CD8-positive, alpha-beta memory T cell (primary cell): Measurements from ENCODE around the gene ICAM1. TPM values are rescaled to one million over a fixed set of nuclear protein-coding genes. Genes with fewer than 3 reads are reported as not detected.

Experiments used
- CTCF ChIA-PET: fragments of 350-600 bp; sonication (Branson Sonifier 250); formaldehyde crosslinking; loops from one replicate; lab custom pipeline; 2021; ENCODE audit warnings: antibody characterized with exemption; lab: Charles Lee
- POLR2A ChIA-PET: fragments of 350-600 bp; sonication (Branson Sonifier 250); formaldehyde crosslinking; loops from one replicate; lab custom pipeline; 2021; ENCODE audit warnings: antibody characterized with exemption; lab: Charles Lee
- DNase-seq, 5 donors: peaks; one replicate each; pipeline versions ENCODE4 v3.0.0 to v3.0.0-alpha.2; 2020 to 2022; ENCODE audit warnings: mixed read lengths in 1 of 5
- H3K27ac ChIP-seq: one replicate; pipeline ENCODE4 v1.7.0; 2013; ENCODE audit warnings: low read depth, mild to moderate bottlenecking, low read length, moderate library complexity
- H3K27me3 ChIP-seq: 2 replicates; pipeline ENCODE4 v1.7.0; 2013; ENCODE audit warnings: low read length, mild to moderate bottlenecking; ENCODE audit not compliant: insufficient read depth, poor library complexity, severe bottlenecking
- H3K36me3 ChIP-seq: 2 replicates; pipeline ENCODE4 v1.7.0; 2013; ENCODE audit warnings: mild to moderate bottlenecking, low read length, moderate library complexity; ENCODE audit not compliant: insufficient read depth
- H3K4me1 ChIP-seq: 2 replicates; pipeline ENCODE4 v1.7.0; 2013; ENCODE audit warnings: mild to moderate bottlenecking, low read length, moderate library complexity; ENCODE audit not compliant: insufficient read depth
- H3K4me3 ChIP-seq: 2 replicates; pipeline ENCODE4 v1.7.0; 2013; ENCODE audit warnings: mild to moderate bottlenecking, low read length
- H3K9me3 ChIP-seq: 2 replicates; pipeline ENCODE4 v1.7.0; 2013; ENCODE audit warnings: mild to moderate bottlenecking, low read length
- H3K27ac Mint-ChIP-seq, 8 donors: one replicate each; pipeline ENCODE4 v1.8.0; 2020 to 2021; ENCODE audit warnings: mixed read lengths in 8 of 8, mild to moderate bottlenecking in 6 of 8, inconsistent platforms in 3 of 8, moderate library complexity in 3 of 8
- H3K27me3 Mint-ChIP-seq, 2 donors: one replicate each; pipeline ENCODE4 v1.8.0; 2020 to 2021; ENCODE audit warnings: mixed read lengths in 2 of 2, mild to moderate bottlenecking in 1 of 2, moderate library complexity in 1 of 2
- H3K36me3 Mint-ChIP-seq, 3 donors: one replicate each; pipeline ENCODE4 v1.8.0; 2020 to 2021; ENCODE audit warnings: mixed read lengths in 3 of 3, inconsistent platforms in 1 of 3, mild to moderate bottlenecking in 1 of 3
- H3K4me1 Mint-ChIP-seq, 3 donors: one replicate each; pipeline ENCODE4 v1.8.0; 2020 to 2021; ENCODE audit warnings: mixed read lengths in 3 of 3, inconsistent platforms in 1 of 3, mild to moderate bottlenecking in 1 of 3
- H3K4me3 Mint-ChIP-seq, 7 donors: one replicate each; pipeline ENCODE4 v1.8.0; 2020 to 2021; ENCODE audit warnings: mixed read lengths in 7 of 7, mild to moderate bottlenecking in 6 of 7, moderate library complexity in 4 of 7, inconsistent platforms in 2 of 7
- H3K9me3 Mint-ChIP-seq, 5 donors: one replicate each; pipeline ENCODE4 v1.8.0; 2020 to 2022; ENCODE audit warnings: mixed read lengths in 5 of 5, mild to moderate bottlenecking in 3 of 5, moderate library complexity in 2 of 5, inconsistent platforms in 1 of 5
- polyA plus RNA-seq: library from polyadenylated mRNA; unstranded; fragments of 300-500 nt; fragmentation: Illumina TruSeq; gene quantifications from one replicate; pipeline ENCODE4 v1.2.3, GENCODE V29; 2021
- total RNA-seq, 2 experiments: library from RNA; stranded (reverse); gene quantifications; one replicate each; pipeline ENCODE4 v1.2.3, GENCODE V29; 2021

The ICAM1 gene
- total and polyA plus RNA-seq, 3 experiments from 2014 or later: 13.1 to 66.8 (median 65.8) TPM

DNA sequence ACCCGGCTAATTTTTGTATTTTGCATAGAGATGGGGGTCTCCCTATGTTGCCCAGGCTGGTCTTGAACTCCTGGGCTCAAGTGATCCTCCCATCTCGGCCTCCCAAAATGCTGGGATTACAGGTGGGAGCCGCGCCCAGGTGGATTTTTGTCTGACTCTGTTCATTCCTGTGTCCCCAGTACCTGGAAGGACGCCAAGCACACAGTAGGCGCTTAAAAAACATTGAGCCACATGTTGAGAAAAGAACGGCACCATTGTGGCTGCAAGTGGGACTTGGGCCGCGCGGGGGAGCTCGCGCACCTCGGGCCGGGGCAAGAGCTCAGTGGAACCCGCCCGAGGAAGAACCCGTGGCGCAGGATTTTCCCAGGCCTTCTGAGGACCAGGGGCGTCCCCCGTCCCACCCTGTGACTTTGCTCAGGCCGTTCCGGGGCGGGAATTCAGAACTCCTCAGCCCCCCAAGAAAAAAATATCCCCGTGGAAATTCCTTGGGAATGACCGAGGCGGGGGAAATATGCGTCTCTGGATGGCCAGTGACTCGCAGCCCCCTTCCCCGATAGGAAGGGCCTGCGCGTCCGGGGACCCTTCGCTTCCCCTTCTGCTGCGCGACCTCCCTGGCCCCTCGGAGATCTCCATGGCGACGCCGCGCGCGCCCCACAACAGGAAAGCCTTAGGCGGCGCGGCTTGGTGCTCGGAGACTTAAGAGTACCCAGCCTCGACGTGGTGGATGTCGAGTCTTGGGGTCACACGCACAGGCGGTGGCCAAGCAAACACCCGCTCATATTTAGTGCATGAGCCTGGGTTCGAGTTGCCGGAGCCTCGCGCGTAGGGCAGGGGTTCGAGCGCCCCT is 1.4 kb upstream of the ICAM1 start:
- no peaks in the 10 kb centered on the region for H3K9me3 Mint-ChIP-seq
- H3K9me3 ChIP-seq: no peaks in the 10 kb centered on the region
- ChIA-PET CTCF (interaction anchor here (0.9 to 11.0 kb wide), 19 partner anchors 10 to 159 kb away, joined by 3 to 355 read pairs (median 5); partner anchors contain the start of genes ICAM4, ICAM5 and TYK2), POLR2A (interaction anchor here (0.7 to 3.2 kb wide), 10 partner anchors 10 to 164 kb away, joined by 3 to 47 read pairs (median 10); partner anchors contain the start of genes CDC37, ICAM4, ICAM5 and PPAN)
- H3K27me3 Mint-ChIP-seq: peaks cover 0 to 1% of the 10 kb centered on the region in 2 donors
- peak; percentile 81 to 90 (median 83) for DNase-seq
- peak overlapping the region; percentile 76 for H3K4me3 ChIP-seq
- H3K36me3 ChIP-seq: no peaks in the 10 kb centered on the region
- H3K36me3 Mint-ChIP-seq: peaks cover 0 to 4% (median 0%) of the 10 kb centered on the region in 3 donors
- no peaks in the 10 kb centered on the region for H3K27me3 ChIP-seq
- H3K4me1 Mint-ChIP-seq: peaks cover 26 to 43% (median 28%) of the 10 kb centered on the region in 3 donors
- H3K4me3 Mint-ChIP-seq: peak overlapping the region; percentile 83 to 94 (median 87)
- H3K27ac ChIP-seq: peak overlapping the region; percentile 87
- peak overlapping the region; percentile 90 to 99 (median 95) for H3K27ac Mint-ChIP-seq
- peaks cover 21% of the 10 kb centered on the region for H3K4me1 ChIP-seq

DNA sequence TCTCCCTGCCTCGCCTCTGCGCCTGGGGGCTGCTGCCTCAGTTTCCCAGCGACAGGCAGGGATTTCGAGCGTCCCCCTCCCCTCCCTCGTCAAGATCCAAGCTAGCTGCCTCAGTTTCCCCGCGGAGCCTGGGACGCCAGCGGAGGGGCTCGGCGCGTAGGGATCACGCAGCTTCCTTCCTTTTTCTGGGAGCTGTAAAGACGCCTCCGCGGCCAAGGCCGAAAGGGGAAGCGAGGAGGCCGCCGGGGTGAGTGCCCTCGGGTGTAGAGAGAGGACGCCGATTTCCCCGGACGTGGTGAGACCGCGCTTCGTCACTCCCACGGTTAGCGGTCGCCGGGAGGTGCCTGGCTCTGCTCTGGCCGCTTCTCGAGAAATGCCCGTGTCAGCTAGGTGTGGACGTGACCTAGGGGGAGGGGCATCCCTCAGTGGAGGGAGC is 722 bp upstream of the ICAM1 start:
- Mint-ChIP-seq H3K9me3 (no peaks in the 10 kb centered on the region), H3K36me3 (peaks cover 0 to 11% (median 0%) of the 10 kb centered on the region in 3 donors), H3K27me3 (peaks cover 0 to 2% of the 10 kb centered on the region in 2 donors), H3K27ac (peak overlapping the region; percentile 90 to 99 (median 95)), H3K4me1 (peaks cover 26 to 48% (median 31%) of the 10 kb centered on the region in 3 donors), H3K4me3 (peak overlapping the region; percentile 83 to 94 (median 87))
- H3K27me3 ChIP-seq: no peaks in the 10 kb centered on the region
- H3K4me1 ChIP-seq: peaks cover 21% of the 10 kb centered on the region
- no peaks in the 10 kb centered on the region for H3K9me3 ChIP-seq
- H3K27ac ChIP-seq: peak overlapping the region; percentile 87
- ChIA-PET POLR2A (interaction anchor here (0.5 to 3.2 kb wide), 11 partner anchors 10 to 388 kb away, joined by 3 to 47 read pairs (median 9); partner anchors contain the start of genes CDC37, ICAM4, ICAM5 and PPAN), CTCF (interaction anchor here (0.9 to 11.0 kb wide), 17 partner anchors 9 to 158 kb away, joined by 3 to 355 read pairs (median 7); partner anchors contain the start of genes CDC37, ICAM5, RAVER1 and TYK2)
- DNase-seq: peak; percentile 44 to 86 (median 75)
- no peaks in the 10 kb centered on the region for H3K36me3 ChIP-seq
- H3K4me3 ChIP-seq: peak overlapping the region; percentile 76

- Mint-ChIP-seq H3K4me3 (peak overlapping the region; percentile 83 to 94 (median 87)), H3K9me3 (no peaks in the 10 kb centered on the region), H3K36me3 (peaks cover 0 to 13% (median 0%) of the 10 kb centered on the region in 3 donors), H3K27me3 (peaks cover 0 to 2% of the 10 kb centered on the region in 2 donors), H3K27ac (peak overlapping the region; percentile 90 to 99 (median 95)), H3K4me1 (peaks cover 26 to 51% (median 31%) of the 10 kb centered on the region in 3 donors)
- Histone ChIP-seq H3K27me3 (no peaks in the 10 kb centered on the region), H3K9me3 (no peaks in the 10 kb centered on the region), H3K36me3 (no peaks in the 10 kb centered on the region), H3K4me1 (peaks cover 21% of the 10 kb centered on the region), H3K27ac (peak overlapping the region; percentile 87), H3K4me3 (peak overlapping the region; percentile 76)
- peak in 3 of 5 donors; percentile 28 to 68 (median 58) for DNase-seq
- ChIA-PET POLR2A (interaction anchor here (0.6 to 3.2 kb wide), 6 partner anchors 17 to 128 kb away, joined by 4 to 47 read pairs (median 7); partner anchors contain the start of genes ICAM4, ICAM5 and TYK2), CTCF (interaction anchor here (0.7 to 11.0 kb wide), 16 partner anchors 8 to 207 kb away, joined by 3 to 355 read pairs (median 5); partner anchors contain the start of genes ICAM5, RAVER1 and TYK2)
Measured at GRCh38 chr19:10271543-10272086, 695 bp downstream of the ICAM1 start.

DNA sequence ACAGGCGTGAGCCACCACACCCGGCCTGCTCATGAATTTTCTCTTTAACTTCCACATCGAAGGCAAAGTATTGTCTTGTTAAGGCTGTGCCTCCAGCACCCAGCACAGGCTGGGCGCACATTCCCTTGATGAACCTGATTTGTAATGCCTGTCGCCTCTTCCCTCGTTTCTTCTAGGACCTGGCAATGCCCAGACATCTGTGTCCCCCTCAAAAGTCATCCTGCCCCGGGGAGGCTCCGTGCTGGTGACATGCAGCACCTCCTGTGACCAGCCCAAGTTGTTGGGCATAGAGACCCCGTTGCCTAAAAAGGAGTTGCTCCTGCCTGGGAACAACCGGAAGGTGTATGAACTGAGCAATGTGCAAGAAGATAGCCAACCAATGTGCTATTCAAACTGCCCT is 3.7 kb downstream of the ICAM1 start:
- H3K4me1 Mint-ChIP-seq: peaks cover 36 to 58% (median 39%) of the 10 kb centered on the region in 3 donors
- no peaks in the 10 kb centered on the region for H3K36me3 ChIP-seq
- peaks cover 0 to 1% of the 10 kb centered on the region in 2 donors for H3K27me3 Mint-ChIP-seq
- ChIA-PET CTCF (interaction anchor here (1.7 to 11.0 kb wide), 3 partner anchors 16 to 112 kb away, joined by 4 to 355 read pairs (median 71); partner anchors contain the start of genes ICAM5 and TYK2), POLR2A (interaction anchor here (0.5 kb wide), 1 partner anchor 10 kb away, joined by 5 read pairs; no protein-coding TSS in a partner anchor)
- H3K36me3 Mint-ChIP-seq: peaks cover 0 to 29% (median 2%) of the 10 kb centered on the region in 3 donors
- H3K4me3 ChIP-seq: no peak overlapping the region
- H3K9me3 ChIP-seq: no peaks in the 10 kb centered on the region
- no peak overlapping the region for H3K27ac ChIP-seq
- peak overlapping the region in 7 of 8 donors; percentile 6 to 99 (median 48) for H3K27ac Mint-ChIP-seq
- H3K4me3 Mint-ChIP-seq: peak overlapping the region in 2 of 7 donors; percentile 12 to 47
- H3K4me1 ChIP-seq: peaks cover 19% of the 10 kb centered on the region
- H3K9me3 Mint-ChIP-seq: no peaks in the 10 kb centered on the region
- no peaks in the 10 kb centered on the region for H3K27me3 ChIP-seq
- DNase-seq: no peak

GRCh38 chr19:10277795-10278589 is 7.1 kb downstream of the ICAM1 start:
- H3K27ac Mint-ChIP-seq: peak overlapping the region in 5 of 8 donors; percentile 18 to 38 (median 27)
- H3K36me3 ChIP-seq: no peaks in the 10 kb centered on the region
- no peaks in the 10 kb centered on the region for H3K4me1 ChIP-seq
- H3K4me3 ChIP-seq: no peak overlapping the region
- peaks cover 0 to 40% (median 4%) of the 10 kb centered on the region in 3 donors for H3K36me3 Mint-ChIP-seq
- no peak for DNase-seq
- ChIA-PET CTCF (interaction anchor here (1.0 to 3.4 kb wide), 8 partner anchors 8 to 110 kb away, joined by 3 to 27 read pairs (median 4); partner anchors contain the start of genes ICAM1 and RAVER1), POLR2A (no interaction called here)
- no peak overlapping the region for H3K27ac ChIP-seq
- H3K9me3 ChIP-seq: no peaks in the 10 kb centered on the region
- H3K4me3 Mint-ChIP-seq: no peak overlapping the region
- peaks cover 24 to 39% (median 28%) of the 10 kb centered on the region in 3 donors for H3K4me1 Mint-ChIP-seq
- H3K27me3 ChIP-seq: no peaks in the 10 kb centered on the region
- peaks cover 0 to 1% of the 10 kb centered on the region in 2 donors for H3K27me3 Mint-ChIP-seq
- no peaks in the 10 kb centered on the region for H3K9me3 Mint-ChIP-seq

DNA sequence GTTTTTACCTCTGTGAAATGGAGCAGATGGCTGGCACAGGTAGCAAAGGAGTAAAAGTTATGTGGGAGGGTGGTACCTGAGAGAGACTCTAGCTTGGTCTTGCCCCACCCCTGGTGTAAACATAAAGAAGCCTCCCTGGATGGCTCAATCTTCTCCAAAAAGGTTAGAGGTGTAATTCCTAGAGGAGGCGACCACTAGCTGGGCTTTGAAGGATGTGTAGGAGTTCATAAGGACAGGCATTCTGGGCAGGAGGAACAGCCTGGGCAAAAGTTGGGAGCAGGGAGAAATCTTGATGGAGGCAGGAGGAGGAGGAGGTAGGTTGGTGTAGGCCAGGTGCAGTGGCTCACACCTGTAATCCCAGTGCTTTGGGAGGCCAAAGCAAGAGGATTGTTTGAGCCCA is 8.0 kb downstream of the ICAM1 start:
- H3K36me3 ChIP-seq: no peaks in the 10 kb centered on the region
- peak overlapping the region in 5 of 8 donors; percentile 11 to 87 (median 73) for H3K27ac Mint-ChIP-seq
- no peak overlapping the region for H3K4me3 ChIP-seq
- no peaks in the 10 kb centered on the region for H3K9me3 Mint-ChIP-seq
- no peaks in the 10 kb centered on the region for H3K27me3 ChIP-seq
- peaks cover 0 to 47% (median 4%) of the 10 kb centered on the region in 3 donors for H3K36me3 Mint-ChIP-seq
- POLR2A ChIA-PET: no interaction called here
- CTCF ChIA-PET: interaction anchor here (1.5 to 3.4 kb wide), 3 partner anchors 9 to 109 kb away, joined by 3 to 27 read pairs (median 17); partner anchors contain the start of gene ICAM1
- no peaks in the 10 kb centered on the region for H3K9me3 ChIP-seq
- peak overlapping the region in 3 of 7 donors; percentile 18 to 61 (median 52) for H3K4me3 Mint-ChIP-seq
- H3K4me1 ChIP-seq: no peaks in the 10 kb centered on the region
- H3K4me1 Mint-ChIP-seq: peaks cover 23 to 37% (median 27%) of the 10 kb centered on the region in 3 donors
- no peak for DNase-seq
- H3K27ac ChIP-seq: no peak overlapping the region
- peaks cover 0 to 1% of the 10 kb centered on the region in 2 donors for H3K27me3 Mint-ChIP-seq
